ENCODE data around the gene BACE2.
A peak's percentile ranks its signal among the peaks of the same experiment; 100 is the strongest.

BACE2 gene

DNA sequence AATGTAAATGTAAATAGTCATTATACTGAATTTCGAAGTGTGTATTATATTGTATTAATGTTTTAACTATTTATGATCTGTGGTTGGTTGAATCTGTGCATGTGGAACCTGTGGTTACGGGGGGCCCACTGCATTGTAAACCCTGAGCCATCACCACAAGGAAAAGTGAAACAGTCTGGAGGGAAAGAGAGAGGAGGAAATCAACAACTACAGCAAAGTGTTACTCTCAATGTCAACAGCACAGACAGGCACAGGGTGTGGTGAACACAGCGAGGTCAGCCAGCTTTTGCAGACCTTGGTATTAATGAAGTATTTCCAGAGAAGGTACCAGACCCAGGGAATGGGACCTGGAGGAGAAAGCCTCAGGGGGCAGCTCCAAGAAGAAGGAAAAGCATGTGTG, 37.1 kb upstream of the BACE2 start:
- DNase-seq (ENCODE audit: low read depth): no peak
- no peak for TF ChIP-seq CTCF (IDR thresholded peaks at IDR 0.05; ENCODE audit: control insufficient read depth, extremely low read depth, insufficient read depth)
- H3K4me3 ChIP-seq (ENCODE audit: low read depth, low read length): no peak overlapping the region

- no peak overlapping the region for H3K4me3 ChIP-seq (ENCODE audit: low read depth, low read length)
- TF ChIP-seq CTCF (IDR thresholded peaks at IDR 0.05; ENCODE audit: control insufficient read depth, extremely low read depth, insufficient read depth): peak; percentile 74
- DNase-seq (ENCODE audit: low read depth): peak; percentile 18
These were observed 34.0 kb upstream of the BACE2 start for GRCh38 chr21:41133874-41134522.

- H3K4me3 ChIP-seq (ENCODE audit: low read depth, low read length): no peak overlapping the region
- no peak for DNase-seq (ENCODE audit: low read depth)
- no peak for TF ChIP-seq CTCF (IDR thresholded peaks at IDR 0.05; ENCODE audit: control insufficient read depth, extremely low read depth, insufficient read depth)
These were observed 32.2 kb upstream of the BACE2 start for GRCh38 chr21:41135746-41136145.

DNA sequence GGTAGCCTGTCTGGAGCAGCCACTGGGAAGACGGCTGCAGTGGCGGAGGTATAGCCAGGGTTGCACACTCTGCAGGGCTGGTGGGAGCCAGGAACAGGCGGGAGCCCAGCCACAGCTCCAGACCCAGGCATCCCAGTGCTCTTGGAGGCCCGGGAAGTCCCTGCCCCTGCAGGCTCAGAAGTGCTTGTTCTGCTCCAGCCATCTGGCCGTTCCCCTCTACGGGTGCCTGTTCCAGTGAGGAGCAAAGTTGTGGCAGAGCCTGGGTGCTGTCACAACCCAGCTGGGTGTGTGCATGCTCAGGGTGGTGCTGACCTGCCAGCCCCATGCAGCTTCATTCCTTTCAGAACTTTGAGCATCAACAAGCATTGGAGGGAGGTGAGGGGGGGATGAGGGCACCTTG, 31.7 kb upstream of the BACE2 start:
- no peak for DNase-seq (ENCODE audit: low read depth)
- H3K4me3 ChIP-seq (ENCODE audit: low read depth, low read length): no peak overlapping the region

GRCh38 chr21:41137401-41137800, 30.6 kb upstream of the BACE2 start:
- TF ChIP-seq CTCF (IDR thresholded peaks at IDR 0.05; ENCODE audit: control insufficient read depth, extremely low read depth, insufficient read depth): no peak
- no peak for DNase-seq (ENCODE audit: low read depth)
- H3K4me3 ChIP-seq (ENCODE audit: low read depth, low read length): no peak overlapping the region

More for the DNA sequence above, 31.7 kb upstream of the BACE2 start:
- TF ChIP-seq CTCF (IDR thresholded peaks at IDR 0.05; ENCODE audit: control insufficient read depth, extremely low read depth, insufficient read depth): no peak

DNA sequence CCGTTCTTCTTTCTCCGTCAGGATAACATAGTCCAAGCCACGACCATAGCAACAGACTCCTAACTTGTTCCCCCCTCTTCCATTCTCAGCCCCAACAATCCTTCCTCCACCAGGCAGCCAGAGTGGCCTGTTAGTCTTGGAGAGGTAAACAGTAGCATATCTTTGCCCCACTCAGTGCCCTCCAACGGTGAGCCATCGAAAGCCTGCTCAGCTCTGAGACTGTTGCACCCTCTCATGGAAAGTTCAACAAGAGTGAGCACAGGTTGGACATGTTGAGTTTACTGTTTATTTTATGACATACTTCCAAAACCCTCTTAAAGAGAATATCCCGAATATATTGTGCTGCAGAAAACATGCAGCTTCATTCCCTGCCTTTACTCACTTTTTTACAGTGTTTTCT, 30.1 kb upstream of the BACE2 start:
- DNase-seq (ENCODE audit: low read depth): no peak
- TF ChIP-seq CTCF (IDR thresholded peaks at IDR 0.05; ENCODE audit: control insufficient read depth, extremely low read depth, insufficient read depth): no peak
- H3K4me3 ChIP-seq (ENCODE audit: low read depth, low read length): no peak overlapping the region

DNA sequence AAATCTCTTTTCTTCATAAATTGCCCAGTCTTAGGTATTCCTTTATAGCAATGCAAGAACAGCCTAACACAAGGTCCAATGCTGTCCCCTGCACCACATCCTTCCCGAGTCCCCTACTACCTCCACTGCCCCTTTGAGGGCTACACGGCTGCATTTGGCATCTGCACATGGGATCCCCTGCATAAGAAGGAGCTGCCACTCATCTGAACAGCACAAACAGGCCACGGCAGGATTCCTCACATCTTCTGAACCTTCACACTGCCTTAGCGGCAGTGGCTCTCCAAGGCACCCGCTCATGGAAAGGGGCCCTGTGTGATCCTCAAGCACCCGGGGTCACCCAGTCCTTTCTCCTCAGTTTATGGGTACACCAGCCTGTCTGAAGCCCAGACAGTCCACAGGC, 29.2 kb upstream of the BACE2 start:
- no peak for DNase-seq (ENCODE audit: low read depth)
- no peak overlapping the region for H3K4me3 ChIP-seq (ENCODE audit: low read depth, low read length)
- no peak for TF ChIP-seq CTCF (IDR thresholded peaks at IDR 0.05; ENCODE audit: control insufficient read depth, extremely low read depth, insufficient read depth)
